Aorta (tissue), 5 donors: ENCODE results near the gene SCUBE3. TPM values are rescaled to one million over a fixed set of nuclear protein-coding genes. Genes with fewer than 3 reads are reported as not detected.

Experiments
- ATAC-seq: fragments of 200-7000 bp; cut with Tn5 transposase; one replicate; pipeline ENCODE4 v1.9.1; 2022; ENCODE audit warnings: moderate library complexity; ENCODE audit not compliant: low FRiP score
- DNase-seq, 2 donors: peaks; one replicate each; pipeline ENCODE4 v3.0.0-alpha.2; 2020
- H3K27ac ChIP-seq, 2 donors: one replicate each; pipeline ENCODE4 v1.5.1; 2013; ENCODE audit warnings: low read length in 2 of 2, mild to moderate bottlenecking in 2 of 2, moderate library complexity in 2 of 2, control low read depth in 1 of 2, inconsistent platforms in 1 of 2, low read depth in 1 of 2
- H3K27me3 ChIP-seq, 2 donors: one replicate each; pipeline ENCODE4 v1.6.1; 2013; ENCODE audit warnings: control low read depth in 1 of 2, low read length in 1 of 2, mild to moderate bottlenecking in 1 of 2, moderate library complexity in 1 of 2; ENCODE audit not compliant: insufficient read depth in 2 of 2, control insufficient read depth in 1 of 2
- H3K36me3 ChIP-seq, 2 donors: one replicate each; pipeline ENCODE4 v1.6.1; 2013; ENCODE audit warnings: control low read depth in 1 of 2, low read length in 1 of 2, mild to moderate bottlenecking in 1 of 2; ENCODE audit not compliant: insufficient read depth in 2 of 2, control insufficient read depth in 1 of 2
- H3K4me1 ChIP-seq, 2 donors: one replicate each; pipeline ENCODE4 v1.6.1; 2013; ENCODE audit warnings: low read length in 2 of 2, control low read depth in 1 of 2, mild to moderate bottlenecking in 1 of 2, moderate library complexity in 1 of 2; ENCODE audit not compliant: insufficient read depth in 2 of 2, control insufficient read depth in 1 of 2
- H3K4me3 ChIP-seq, 2 donors: one replicate each; pipeline ENCODE4 v1.5.1; 2013; ENCODE audit warnings: low read length in 2 of 2, control low read depth in 1 of 2, mild to moderate bottlenecking in 1 of 2
- H3K9me3 ChIP-seq: one replicate; pipeline ENCODE4 v1.6.1; 2013; ENCODE audit warnings: mild to moderate bottlenecking, low read length; ENCODE audit not compliant: control insufficient read depth
- WGBS, 2 donors: extraction: QIAGEN DNeasy Blood & Tissue Kit; methylation state at CpG; one replicate each; pipeline ENCODE4 v1.1.7; 2013; 5-methylcytosine and 5-hydroxymethylcytosine counted together
- intact Hi-C, 2 donors: fragments of 100-400 bp; cut with DNase I; formaldehyde crosslinking; loops; one replicate each; pipeline versions ENCODE4 v1.14.2 to v1.15.0; 2022
- polyA plus RNA-seq, 2 donors: library from polyadenylated mRNA; stranded (reverse); fragments of 200-250 nt; gene quantifications; one replicate each; pipeline ENCODE4 v1.2.3, GENCODE V29; 2013
- total RNA-seq, 2 donors: library from RNA; stranded (reverse); fragmentation: NEBNext Ultra II Directional; extraction: Animal tissue kit (Norgen Biotek cat#: 25700); gene quantifications; one replicate each; pipeline ENCODE4 v1.2.1, GENCODE V29; 2021
- donor health status: healthy with polysubstance abuse.
- donor health status: Bipolar disorder and iron deficiency.
- donor health status: DM: no; HTN: no; CAD: no.
- donor health status: DM: no; HTN: no; CAD: no.
- donor health status: DM: yes; HTN: yes; CAD: no.

The SCUBE3 gene
- total and polyA plus RNA-seq, 4 donors: 9.1 to 63.6 (median 54.3) TPM

GRCh38 chr6:35209622-35210247 is 4.0 kb upstream of the SCUBE3 start:
- Histone ChIP-seq H3K4me3 (no peak overlapping the region), H3K4me1 (no peaks in the 10 kb centered on the region), H3K9me3 (no peaks in the 10 kb centered on the region), H3K27ac (no peak overlapping the region), H3K36me3 (no peaks in the 10 kb centered on the region), H3K27me3 (no peaks in the 10 kb centered on the region)
- intact Hi-C loops: loop anchor here (5.0 to 10.0 kb wide), 2 partner anchors 33 to 225 kb away; no protein-coding TSS in a partner anchor
- 92 to 96% methylated on average over 2 of the region's 2 CpGs for WGBS, 2 donors
- ATAC-seq (no peak), DNase-seq (no peak)

- intact Hi-C loops: no loop called here
- no peaks in the 10 kb centered on the region for H3K9me3 ChIP-seq
- no peaks in the 10 kb centered on the region for H3K36me3 ChIP-seq
- H3K4me1 ChIP-seq: peaks cover 2 to 4% of the 10 kb centered on the region in 2 donors
- no peaks in the 10 kb centered on the region for H3K27me3 ChIP-seq
- DNase-seq (peak in 1 of 2 donors; percentile 82), ATAC-seq (no peak)
- WGBS, 2 donors: 6 to 8% methylated on average over 40 to 51 of the region's 51 CpGs
- H3K4me3 ChIP-seq: peak overlapping the region; percentile 90 to 96
- H3K27ac ChIP-seq: no peak overlapping the region
These were observed 411 bp upstream of the SCUBE3 start for GRCh38 chr6:35213298-35213791.

- Histone ChIP-seq H3K36me3 (no peaks in the 10 kb centered on the region), H3K4me3 (peak overlapping the region; percentile 90 to 96), H3K27me3 (no peaks in the 10 kb centered on the region), H3K9me3 (no peaks in the 10 kb centered on the region), H3K27ac (peak overlapping the region; percentile 18 to 49), H3K4me1 (peaks cover 4 to 16% of the 10 kb centered on the region in 2 donors)
- DNase-seq: peak in 1 of 2 donors; percentile 67
- intact Hi-C loops: no loop called here
- WGBS, 2 donors: 1 to 7% methylated on average over 18 of the region's 18 CpGs
- ATAC-seq: no peak
These were observed 1.3 kb downstream of the SCUBE3 start for GRCh38 chr6:35214869-35215664.

- Histone ChIP-seq H3K4me1 (peaks cover 4 to 19% of the 10 kb centered on the region in 2 donors), H3K36me3 (no peaks in the 10 kb centered on the region), H3K4me3 (peak overlapping the region; percentile 90 to 96), H3K27me3 (no peaks in the 10 kb centered on the region), H3K9me3 (no peaks in the 10 kb centered on the region), H3K27ac (peak overlapping the region; percentile 32 to 61)
- WGBS, 2 donors: 37 to 49% methylated on average over 6 of the region's 6 CpGs
- DNase-seq: peak in 1 of 2 donors; percentile 60
- intact Hi-C loops: loop anchor here in 1 of 2 donors (2.0 kb wide), 1 partner anchor 23 kb away; no protein-coding TSS in a partner anchor
- ATAC-seq: peak; percentile 4
These were observed 2.1 kb downstream of the SCUBE3 start for GRCh38 chr6:35215665-35216411.

GRCh38 chr6:35216412-35216732 is 2.6 kb downstream of the SCUBE3 start:
- H3K27ac ChIP-seq: peak overlapping the region; percentile 61 to 64
- peak overlapping the region in 1 of 2 donors; percentile 96 for H3K4me3 ChIP-seq
- WGBS, 2 donors: 83 to 87% methylated on average over 1 of the region's 1 CpG
- H3K4me1 ChIP-seq: peaks cover 4 to 23% of the 10 kb centered on the region in 2 donors
- intact Hi-C loops: loop anchor here in 1 of 2 donors (2.0 kb wide), 1 partner anchor 22 kb away; no protein-coding TSS in a partner anchor
- no peaks in the 10 kb centered on the region for H3K36me3 ChIP-seq
- ATAC-seq (no peak), DNase-seq (no peak)
- no peaks in the 10 kb centered on the region for H3K9me3 ChIP-seq
- no peaks in the 10 kb centered on the region for H3K27me3 ChIP-seq

- no peak for DNase-seq
- H3K9me3 ChIP-seq: no peaks in the 10 kb centered on the region
- no peak for ATAC-seq
- no peaks in the 10 kb centered on the region for H3K36me3 ChIP-seq
- peak overlapping the region in 1 of 2 donors; percentile 96 for H3K4me3 ChIP-seq
- 6 to 11% methylated on average over 12 to 14 of the region's 17 CpGs for whole genome bisulfite sequencing, 2 donors
- H3K27me3 ChIP-seq: no peaks in the 10 kb centered on the region
- intact Hi-C loops: loop anchor here in 1 of 2 donors (2.0 kb wide), 1 partner anchor 22 kb away; no protein-coding TSS in a partner anchor
- peaks cover 4 to 27% of the 10 kb centered on the region in 2 donors for H3K4me1 ChIP-seq
- peak overlapping the region; percentile 77 to 79 for H3K27ac ChIP-seq
These were observed 3.4 kb downstream of the SCUBE3 start for GRCh38 chr6:35216851-35217811.

- peaks cover 4 to 30% of the 10 kb centered on the region in 2 donors for H3K4me1 ChIP-seq
These were observed 4.3 kb downstream of the SCUBE3 start for GRCh38 chr6:35218021-35218420.

More at GRCh38 chr6:35218021-35218420, 4.3 kb downstream of the SCUBE3 start:
- Histone ChIP-seq H3K36me3 (no peaks in the 10 kb centered on the region), H3K27me3 (no peaks in the 10 kb centered on the region), H3K9me3 (no peaks in the 10 kb centered on the region), H3K27ac (peak overlapping the region; percentile 77 to 79), H3K4me3 (peak overlapping the region in 1 of 2 donors; percentile 0)
- intact Hi-C loops: no loop called here
- WGBS, 2 donors: 2 to 3% methylated on average over 4 of the region's 4 CpGs
- DNase-seq (peak in 1 of 2 donors; percentile 60), ATAC-seq (no peak)
